ENCODE measurements around the gene FN3K. TPM values are rescaled to one million over a fixed set of nuclear protein-coding genes. Genes with fewer than 3 reads are reported as not detected.

FN3K gene
- 5.8 and 12.1 TPM in 2 replicates for total RNA-seq

GRCh38 chr17:82734987-82735866 lies at the start of gene FN3K:
FN3K (plus strand) TSS chr17:82735615; CDS start chr17:82735637, 22 bp downstream.
- no peak for TF ChIP-seq CTCF (IDR thresholded peaks at IDR 0.05; ENCODE audit: insufficient read depth, low read length, poor library complexity, severe bottlenecking)
- Histone ChIP-seq H3K36me3 (ENCODE audit: control insufficient read depth, insufficient read depth, low read length) (no peaks in the 10 kb centered on the region), H3K27me3 (ENCODE audit: control insufficient read depth, insufficient read depth, low read length) (no peaks in the 10 kb centered on the region), H3K4me3 (ENCODE audit: low read depth, low read length) (peak within 1 kb of the TSS; percentile 66)
- DNase-seq (ENCODE audit: low read depth), result no peak

- Histone ChIP-seq H3K27me3 (ENCODE audit: control insufficient read depth, insufficient read depth, low read length) (no peaks in the 10 kb centered on the region), H3K36me3 (ENCODE audit: control insufficient read depth, insufficient read depth, low read length) (no peaks in the 10 kb centered on the region), H3K4me3 (ENCODE audit: low read depth, low read length) (no peak overlapping the region)
- TF ChIP-seq CTCF (IDR thresholded peaks at IDR 0.05; ENCODE audit: insufficient read depth, low read length, poor library complexity, severe bottlenecking), result no peak
- no peak for DNase-seq (ENCODE audit: low read depth)
These were observed 48.8 kb upstream of the FN3K start for GRCh38 chr17:82686366-82687324.

GRCh38 chr17:82687375-82687861 lies 48.0 kb upstream of the FN3K start:
- no peaks in the 10 kb centered on the region for H3K27me3 ChIP-seq (ENCODE audit: control insufficient read depth, insufficient read depth, low read length)
- H3K36me3 ChIP-seq (ENCODE audit: control insufficient read depth, insufficient read depth, low read length), result no peaks in the 10 kb centered on the region
- no peak for TF ChIP-seq CTCF (IDR thresholded peaks at IDR 0.05; ENCODE audit: insufficient read depth, low read length, poor library complexity, severe bottlenecking)
- peak; percentile 68 for DNase-seq (ENCODE audit: low read depth)
- no peak overlapping the region for H3K4me3 ChIP-seq (ENCODE audit: low read depth, low read length)

- H3K36me3 ChIP-seq (ENCODE audit: control insufficient read depth, insufficient read depth, low read length), result no peaks in the 10 kb centered on the region
- peak; percentile 25 for DNase-seq (ENCODE audit: low read depth)
- TF ChIP-seq CTCF (IDR thresholded peaks at IDR 0.05; ENCODE audit: insufficient read depth, low read length, poor library complexity, severe bottlenecking), result no peak
- H3K4me3 ChIP-seq (ENCODE audit: low read depth, low read length), result no peak overlapping the region
- H3K27me3 ChIP-seq (ENCODE audit: control insufficient read depth, insufficient read depth, low read length), result no peaks in the 10 kb centered on the region
These were observed 47.5 kb upstream of the FN3K start for GRCh38 chr17:82687871-82688270.

- no peak for TF ChIP-seq CTCF (IDR thresholded peaks at IDR 0.05; ENCODE audit: insufficient read depth, low read length, poor library complexity, severe bottlenecking)
These were observed 46.3 kb upstream of the FN3K start for GRCh38 chr17:82689077-82689476.

More at GRCh38 chr17:82689077-82689476, 46.3 kb upstream of the FN3K start:
- H3K27me3 ChIP-seq (ENCODE audit: control insufficient read depth, insufficient read depth, low read length), result no peaks in the 10 kb centered on the region
- DNase-seq (ENCODE audit: low read depth), result no peak
- H3K4me3 ChIP-seq (ENCODE audit: low read depth, low read length), result no peak overlapping the region
- H3K36me3 ChIP-seq (ENCODE audit: control insufficient read depth, insufficient read depth, low read length), result no peaks in the 10 kb centered on the region
